BE2C (cell line): Measurements from ENCODE around the gene OR2D3.
"Not testable (repeated sequence)": the region's sequence is repeated elsewhere in the genome, so short reads cannot be mapped to it uniquely, and the experiment has no call there.

Source experiments
- DNase-seq: peaks from one replicate; pipeline ENCODE4 v3.0.0-alpha.2; 2020
- H3K27me3 ChIP-seq: fragments of 250-450 bp; sonication (Bioruptor Pico); 2 replicates; pipeline ENCODE4 v1.5.1; 2020; ENCODE audit warnings: mild to moderate bottlenecking
- H3K36me3 ChIP-seq: fragments of 250-450 bp; sonication (Bioruptor Pico); 2 replicates; pipeline ENCODE4 v1.5.1; 2020; ENCODE audit warnings: mild to moderate bottlenecking
- H3K4me1 ChIP-seq: fragments of 250-450 bp; sonication (Bioruptor Pico); 2 replicates; pipeline ENCODE4 v1.5.1; 2020
- H3K4me3 ChIP-seq: 2 replicates; pipeline ENCODE4 v1.5.1; 2011; ENCODE audit warnings: low read depth, low read length
- H3K9me3 ChIP-seq: fragments of 250-450 bp; sonication (Bioruptor Pico); 2 replicates; pipeline ENCODE4 v1.5.1; 2020
- TF ChIP-seq, protein P1 (sequence below): IDR thresholded peaks from 2 replicates; pipeline ENCODE4 v1.5.1; 2012; ENCODE audit warnings: mild to moderate bottlenecking, low read depth, low read length

Gene OR2D3

GRCh38 chr11:6932145-6932544, 11.3 kb downstream of the OR2D3 start:
- DNase-seq: no peak
- H3K36me3 ChIP-seq: no peaks in the 10 kb centered on the region
- peaks cover 5% of the 10 kb centered on the region for H3K27me3 ChIP-seq
- H3K9me3 ChIP-seq: no peaks in the 10 kb centered on the region
- H3K4me3 ChIP-seq: no peak overlapping the region
- TF ChIP-seq, protein P1, sequence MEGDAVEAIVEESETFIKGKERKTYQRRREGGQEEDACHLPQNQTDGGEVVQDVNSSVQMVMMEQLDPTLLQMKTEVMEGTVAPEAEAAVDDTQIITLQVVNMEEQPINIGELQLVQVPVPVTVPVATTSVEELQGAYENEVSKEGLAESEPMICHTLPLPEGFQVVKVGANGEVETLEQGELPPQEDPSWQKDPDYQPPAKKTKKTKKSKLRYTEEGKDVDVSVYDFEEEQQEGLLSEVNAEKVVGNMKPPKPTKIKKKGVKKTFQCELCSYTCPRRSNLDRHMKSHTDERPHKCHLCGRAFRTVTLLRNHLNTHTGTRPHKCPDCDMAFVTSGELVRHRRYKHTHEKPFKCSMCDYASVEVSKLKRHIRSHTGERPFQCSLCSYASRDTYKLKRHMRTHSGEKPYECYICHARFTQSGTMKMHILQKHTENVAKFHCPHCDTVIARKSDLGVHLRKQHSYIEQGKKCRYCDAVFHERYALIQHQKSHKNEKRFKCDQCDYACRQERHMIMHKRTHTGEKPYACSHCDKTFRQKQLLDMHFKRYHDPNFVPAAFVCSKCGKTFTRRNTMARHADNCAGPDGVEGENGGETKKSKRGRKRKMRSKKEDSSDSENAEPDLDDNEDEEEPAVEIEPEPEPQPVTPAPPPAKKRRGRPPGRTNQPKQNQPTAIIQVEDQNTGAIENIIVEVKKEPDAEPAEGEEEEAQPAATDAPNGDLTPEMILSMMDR: no peak
- H3K4me1 ChIP-seq: no peaks in the 10 kb centered on the region

GRCh38 chr11:6941970-6942369, 21.2 kb downstream of the OR2D3 start:
- no peak for DNase-seq
- H3K36me3 ChIP-seq: no peaks in the 10 kb centered on the region

DNA sequence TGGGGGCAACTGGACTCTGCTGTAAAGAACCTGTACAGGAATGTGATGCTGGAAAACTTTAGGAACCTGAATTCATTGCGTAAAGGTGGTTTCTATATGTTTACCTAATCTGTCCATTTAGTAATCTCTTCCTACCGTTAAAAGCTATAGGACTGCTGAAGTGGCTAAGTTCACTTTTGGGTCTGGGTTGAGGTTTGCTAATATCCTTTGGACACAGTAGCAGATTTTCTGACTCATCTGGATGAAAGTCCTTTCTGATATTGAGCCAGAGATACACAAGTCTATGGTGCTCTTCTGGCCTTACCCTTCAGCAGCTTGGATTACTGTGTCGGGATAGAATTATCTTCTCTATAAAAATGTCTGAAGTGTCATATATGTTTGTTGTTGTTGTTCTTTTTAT, 22.3 kb downstream of the OR2D3 start:
- H3K36me3 ChIP-seq: no peaks in the 10 kb centered on the region
- H3K4me3 ChIP-seq: no peak overlapping the region
- H3K9me3 ChIP-seq: no peaks in the 10 kb centered on the region
- no peak for DNase-seq
- TF ChIP-seq, protein P1: no peak
- H3K27me3 ChIP-seq: no peaks in the 10 kb centered on the region
- no peaks in the 10 kb centered on the region for H3K4me1 ChIP-seq

More at GRCh38 chr11:6941970-6942369, 21.2 kb downstream of the OR2D3 start:
- H3K4me3 ChIP-seq: no peak overlapping the region
- H3K9me3 ChIP-seq: no peaks in the 10 kb centered on the region
- H3K4me1 ChIP-seq: no peaks in the 10 kb centered on the region
- TF ChIP-seq, protein P1: no peak
- no peaks in the 10 kb centered on the region for H3K27me3 ChIP-seq

DNA sequence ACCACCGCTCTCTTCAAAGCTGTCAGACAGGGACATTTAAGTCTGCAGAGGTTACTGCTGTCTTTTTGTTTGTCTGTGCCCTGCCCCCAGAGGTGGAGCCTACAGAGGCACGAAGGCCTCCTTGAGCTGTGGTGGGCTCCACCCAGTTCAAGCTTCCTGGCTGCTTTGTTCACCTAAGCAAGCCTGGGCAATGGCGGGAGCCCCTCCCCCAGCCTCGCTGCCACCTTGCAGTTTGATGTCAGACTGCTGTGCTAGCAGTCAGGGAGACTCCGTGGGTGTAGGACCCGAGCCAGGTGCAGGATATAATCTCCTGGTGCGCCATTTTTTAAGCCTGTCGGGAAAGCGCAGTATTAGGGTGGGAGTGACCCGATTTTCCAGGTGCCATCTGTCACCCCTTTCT, 33.4 kb downstream of the OR2D3 start:
- not testable (repeated sequence) for H3K27me3 ChIP-seq, DNase-seq, H3K36me3 ChIP-seq, H3K4me1 ChIP-seq, H3K9me3 ChIP-seq, H3K4me3 ChIP-seq

GRCh38 chr11:6962141-6962540, 41.3 kb downstream of the OR2D3 start:
- H3K4me3 ChIP-seq: no peak overlapping the region
- no peaks in the 10 kb centered on the region for H3K36me3 ChIP-seq
- H3K9me3 ChIP-seq: no peaks in the 10 kb centered on the region
- TF ChIP-seq, protein P1: no peak
- no peaks in the 10 kb centered on the region for H3K4me1 ChIP-seq
- H3K27me3 ChIP-seq: no peaks in the 10 kb centered on the region
- no peak for DNase-seq

DNA sequence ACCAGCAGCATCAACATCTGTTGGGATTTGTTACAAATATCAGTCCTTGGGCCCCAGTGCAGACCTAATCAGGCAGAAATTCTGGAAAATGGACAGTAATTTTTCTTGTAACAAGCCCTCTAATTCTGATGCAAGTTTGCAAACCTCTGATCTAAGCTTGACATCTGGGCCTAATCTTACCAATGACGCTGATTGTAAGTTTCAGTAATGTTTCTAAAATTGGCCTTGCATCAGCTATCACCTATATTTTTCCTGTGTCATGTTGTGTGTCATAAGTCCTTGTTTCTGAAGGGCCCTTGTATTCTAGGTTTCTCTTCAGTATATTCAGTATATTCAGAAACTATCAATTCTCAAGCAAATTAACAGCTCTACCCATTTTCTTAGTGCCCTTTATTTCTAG, 41.9 kb downstream of the OR2D3 start:
- Histone ChIP-seq H3K27me3 (no peaks in the 10 kb centered on the region), H3K4me3 (no peak overlapping the region), H3K36me3 (no peaks in the 10 kb centered on the region), H3K4me1 (no peaks in the 10 kb centered on the region), H3K9me3 (no peaks in the 10 kb centered on the region)
- TF ChIP-seq, protein P1: no peak
- DNase-seq: no peak

- no peak overlapping the region for H3K4me3 ChIP-seq
- no peaks in the 10 kb centered on the region for H3K4me1 ChIP-seq
- TF ChIP-seq, protein P1: no peak
- H3K27me3 ChIP-seq: no peaks in the 10 kb centered on the region
- DNase-seq: no peak
- no peaks in the 10 kb centered on the region for H3K9me3 ChIP-seq
- no peaks in the 10 kb centered on the region for H3K36me3 ChIP-seq
These were observed 48.0 kb downstream of the OR2D3 start for GRCh38 chr11:6968816-6969215.

DNA sequence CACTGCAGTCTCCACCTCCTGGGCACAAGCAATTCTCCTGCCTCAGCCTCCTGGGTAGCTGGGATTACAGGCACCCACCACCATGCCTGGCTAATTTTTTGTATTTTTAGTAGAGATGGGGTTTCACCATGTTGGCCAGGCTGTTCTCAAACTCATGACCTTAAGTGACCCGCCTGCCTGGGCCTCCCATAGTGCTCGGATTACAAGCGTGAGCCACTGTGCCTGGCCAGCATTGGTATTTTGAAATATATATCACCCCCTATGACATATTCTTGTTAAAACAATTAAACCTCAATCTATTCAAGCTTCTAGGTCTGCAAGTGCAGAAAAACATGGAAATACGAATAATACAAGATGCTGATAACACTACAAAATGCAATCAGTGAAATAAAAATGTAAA, 49.1 kb downstream of the OR2D3 start:
- not testable (repeated sequence) for DNase-seq, H3K36me3 ChIP-seq, H3K27me3 ChIP-seq, H3K4me1 ChIP-seq, H3K9me3 ChIP-seq, H3K4me3 ChIP-seq
